Stimulated activated naive CD8-positive, alpha-beta T cell treated with anti-CD3 and anti-CD28 coated beads, Interleukin-15, Interleukin-2, amounts not matched to agents 100 U/mL and 50 U/mL, for 24 hours (primary cell): ENCODE results near the gene TMEM161A.

ENCODE experiments used
- ATAC-seq: fragments of 150-1000 bp; cut with Tn5 transposase; one replicate; pipeline ENCODE4 v1.10.0; 2021
- DNase-seq: peaks from one replicate; pipeline ENCODE4 v3.0.0; 2021

TMEM161A gene

GRCh38 chr19:19096641-19097627 lies 41.3 kb downstream of the TMEM161A start:
- DNase-seq (no peak), ATAC-seq (no peak)

- ATAC-seq = no peak
- DNase-seq = no peak
Measured at GRCh38 chr19:19095691-19096090, 42.6 kb downstream of the TMEM161A start.

GRCh38 chr19:19094513-19094912 lies 43.8 kb downstream of the TMEM161A start:
- ATAC-seq (no peak), DNase-seq (no peak)

DNA sequence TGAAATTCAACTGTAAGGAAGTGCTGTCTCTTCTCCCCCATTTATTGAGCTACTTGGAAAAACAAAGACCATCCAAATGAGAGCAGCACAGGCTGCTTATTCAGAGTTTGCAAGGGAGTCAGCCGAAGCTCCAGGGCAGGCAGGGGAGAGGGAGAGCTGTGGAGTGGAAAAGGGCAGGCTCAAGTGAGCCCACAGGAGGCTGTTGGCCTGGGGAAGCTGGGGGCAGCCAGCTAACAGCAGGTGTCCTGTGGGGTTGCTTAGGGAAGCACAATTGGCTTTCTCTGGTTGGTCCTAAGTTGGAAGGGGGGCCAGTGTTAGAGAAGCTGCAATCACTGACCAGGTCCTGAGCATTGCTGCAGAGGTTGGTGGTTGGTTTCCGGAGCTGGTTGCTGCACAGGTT lies 50.6 kb downstream of the TMEM161A start:
- no peak for DNase-seq
- no peak for ATAC-seq

DNA sequence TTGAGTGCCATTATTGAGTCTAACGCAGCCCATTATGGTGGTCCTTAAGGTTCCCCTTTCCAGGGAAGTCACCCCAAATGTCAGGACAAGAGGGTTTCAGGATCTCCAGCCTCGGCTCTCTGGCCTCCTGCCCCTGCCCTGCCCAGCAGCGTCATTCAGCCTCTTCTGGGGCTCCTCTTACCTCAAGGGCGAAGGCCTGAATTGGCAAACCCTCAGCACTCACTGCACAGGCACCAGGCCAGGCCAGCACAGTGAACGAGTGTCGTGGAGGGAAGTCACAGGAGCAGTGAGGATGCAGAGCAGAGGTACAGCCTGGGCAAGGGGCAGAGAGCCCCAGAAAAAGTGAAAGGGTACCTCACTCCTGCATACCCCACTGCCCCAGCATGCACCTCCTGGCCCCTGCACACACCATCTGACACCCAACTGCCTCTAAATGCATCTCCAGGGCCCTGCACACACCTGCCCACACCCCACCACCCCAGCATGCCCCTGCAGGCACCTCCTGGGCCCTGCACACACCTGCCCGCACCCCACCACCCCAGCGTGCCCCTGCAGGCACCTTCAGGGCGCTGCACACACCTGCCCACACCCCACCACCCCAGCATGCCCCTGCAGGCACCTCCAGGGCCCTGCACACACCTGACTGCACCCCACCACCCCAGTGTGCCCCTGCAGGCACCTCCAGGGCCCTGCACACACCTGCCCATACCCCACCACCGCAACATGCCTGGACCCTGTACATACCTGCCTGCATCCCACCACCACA lies 54.7 kb downstream of the TMEM161A start:
- DNase-seq (no peak), ATAC-seq (no peak)

DNA sequence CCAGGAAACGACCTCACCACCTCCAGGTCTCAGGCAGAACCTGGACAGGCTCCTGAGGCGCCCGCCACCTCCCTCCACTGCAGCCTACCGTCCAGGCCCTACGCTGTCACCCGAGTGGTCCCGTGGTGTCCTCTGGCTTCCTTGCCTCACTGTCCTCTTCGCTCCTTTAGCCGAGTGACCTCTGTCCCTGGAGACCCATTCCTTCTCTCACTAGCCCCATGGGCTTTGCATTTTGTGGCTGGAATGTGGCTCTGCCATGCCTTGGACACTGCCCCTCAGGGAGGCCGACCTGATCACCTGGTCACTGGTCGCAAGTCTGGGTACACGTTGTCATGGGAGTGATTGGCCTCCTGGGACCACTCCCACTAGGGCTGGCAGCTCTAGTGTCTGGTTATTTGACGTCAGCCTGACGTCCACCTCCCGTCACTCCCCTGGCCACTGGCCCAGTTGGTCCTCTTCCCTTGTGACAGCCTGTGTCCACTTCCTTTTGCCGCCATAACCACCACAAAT lies 56.6 kb downstream of the TMEM161A start:
- ATAC-seq = no peak
- no peak for DNase-seq

DNA sequence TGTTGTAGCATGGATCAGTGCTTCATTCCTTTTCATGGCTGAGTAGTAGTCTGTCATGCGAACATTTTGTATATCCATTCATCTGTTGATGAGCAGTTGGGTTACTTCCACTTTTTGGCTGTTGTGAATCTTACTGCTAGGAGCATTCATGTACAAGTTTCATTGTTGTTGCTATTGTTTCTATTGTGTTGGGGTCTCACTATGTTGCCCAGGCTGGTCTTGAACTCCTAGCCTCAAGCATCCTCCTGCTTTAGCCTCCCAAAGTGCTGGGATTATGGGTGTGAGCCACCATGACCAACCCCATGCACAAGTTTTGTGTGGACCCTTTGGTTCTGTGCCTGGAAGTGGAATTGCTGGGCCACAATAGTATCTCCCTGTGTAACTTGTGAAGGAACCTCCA lies 58.7 kb downstream of the TMEM161A start:
- no peak for ATAC-seq
- no peak for DNase-seq

GRCh38 chr19:19078801-19079200 lies 59.5 kb downstream of the TMEM161A start:
- DNase-seq = no peak
- no peak for ATAC-seq

DNA sequence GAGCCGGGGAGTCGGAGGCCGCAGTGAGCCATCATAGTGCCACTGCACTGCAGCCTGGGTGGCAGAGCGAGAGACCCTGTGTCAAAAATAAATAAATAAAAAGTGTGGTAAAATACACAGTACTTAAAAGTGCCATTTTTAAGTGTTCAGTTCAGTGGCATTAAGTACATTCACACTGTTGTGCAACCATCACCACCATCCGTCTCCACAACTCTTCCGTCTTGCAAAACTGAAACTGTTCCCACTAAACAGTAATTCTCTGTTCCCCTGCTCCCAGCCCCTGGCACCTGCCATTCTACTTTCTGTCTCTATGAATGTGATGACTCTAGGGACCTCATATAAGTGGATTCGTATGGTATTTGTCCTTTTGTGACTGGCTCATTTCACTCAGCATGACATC lies 61.2 kb downstream of the TMEM161A start:
- ATAC-seq (no peak), DNase-seq (no peak)

- DNase-seq (no peak), ATAC-seq (no peak)
Measured at GRCh38 chr19:19076476-19076875, 61.8 kb downstream of the TMEM161A start.

DNA sequence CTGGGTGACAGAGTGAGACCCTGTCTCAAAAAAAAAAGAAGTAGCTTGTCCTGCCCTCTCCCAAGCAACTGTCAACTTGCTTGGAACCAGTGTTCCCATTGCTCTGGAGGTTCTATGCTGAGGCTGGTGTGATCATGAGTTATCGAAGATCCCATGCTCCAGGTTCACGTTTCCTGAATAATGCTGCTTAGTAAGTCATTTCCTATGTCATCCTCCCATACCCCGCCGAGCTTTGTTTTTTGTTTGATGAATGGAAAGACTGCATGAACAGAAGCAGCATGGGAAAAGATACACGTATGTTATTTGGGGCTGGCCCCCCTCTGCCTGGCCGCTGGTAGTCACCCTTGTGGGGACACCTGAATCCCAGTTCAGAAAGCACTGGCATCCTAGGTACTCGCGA lies 63.2 kb downstream of the TMEM161A start:
- ATAC-seq = no peak
- DNase-seq = no peak

DNA sequence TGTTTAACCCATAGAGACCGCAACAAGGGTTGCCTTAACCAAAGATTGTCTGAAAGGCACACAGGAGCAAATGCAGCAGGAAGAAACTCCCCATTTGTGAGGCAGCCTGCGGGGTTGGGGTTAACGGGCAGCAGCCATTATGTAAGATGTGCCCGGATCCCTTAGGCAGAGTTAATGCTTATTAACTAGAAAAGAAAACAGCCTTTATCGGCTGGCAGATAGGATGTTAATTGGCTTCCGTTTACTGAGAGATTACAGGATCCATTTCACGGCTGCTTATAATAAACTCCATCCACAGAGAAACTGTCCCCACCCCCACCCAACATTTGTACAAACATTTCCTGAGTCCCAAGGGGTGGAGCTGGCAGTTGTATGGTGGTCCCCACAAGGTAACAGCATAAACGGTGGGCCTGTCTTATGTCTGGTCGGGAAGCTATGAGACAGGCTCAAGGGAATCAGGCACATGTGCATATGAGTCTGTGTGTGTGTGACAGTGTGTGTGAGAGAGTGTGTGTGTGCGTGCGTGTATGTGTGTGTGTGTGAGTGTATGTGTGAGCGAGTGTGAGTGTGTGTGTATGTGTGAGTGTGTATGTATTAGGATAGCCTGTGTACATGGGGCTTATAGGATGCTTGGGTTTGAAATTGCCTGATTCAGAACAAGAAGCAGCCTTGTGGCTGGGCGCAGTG lies 63.9 kb downstream of the TMEM161A start:
- no peak for ATAC-seq

GRCh38 chr19:19071897-19072296 lies 66.4 kb downstream of the TMEM161A start:
- DNase-seq (no peak), ATAC-seq (no peak)

More for the DNA sequence above, 63.9 kb downstream of the TMEM161A start:
- DNase-seq = no peak
